Gastroesophageal sphincter (tissue), 3 donors: Measurements from ENCODE around the gene ARHGAP26.

Source experiments
- CTCF ChIP-seq, 4 experiments: fragments of 200-600 bp in 2 of 4; fragments of 450-650 bp in 2 of 4; sonication (generic) in 1 of 4; IDR thresholded peaks; one replicate each; pipeline ENCODE4 v1.5.1; 2017 to 2019; ENCODE audit warnings: antibody characterized with exemption in 4 of 4, mild to moderate bottlenecking in 2 of 4, moderate library complexity in 2 of 4
- POLR2AphosphoS5 ChIP-seq: sonication (generic); formaldehyde crosslinking; IDR thresholded peaks from one replicate; pipeline ENCODE4 v1.6.1; 2017; ENCODE audit warnings: antibody characterized with exemption

GRCh38 chr5:143213851-143214363 lies 443.7 kb downstream of the ARHGAP26 start:
- TF ChIP-seq CTCF (IDR thresholded peaks at IDR 0.05) (no peak), POLR2AphosphoS5 (no peak)
